GM18502 (cell line): ENCODE data around the gene PGAM2.
"Not testable (repeated sequence)": the region's sequence is repeated elsewhere in the genome, so short reads cannot be mapped to it uniquely, and the experiment has no call there.

Experiments used
- ATAC-seq: cut with Tn5 transposase; IDR thresholded peaks from one replicate; pipeline ENCODE4 v1.9.1; 2021; ENCODE audit warnings: mild to moderate bottlenecking; ENCODE audit not compliant: unreplicated experiment, poor library complexity

The PGAM2 gene

DNA sequence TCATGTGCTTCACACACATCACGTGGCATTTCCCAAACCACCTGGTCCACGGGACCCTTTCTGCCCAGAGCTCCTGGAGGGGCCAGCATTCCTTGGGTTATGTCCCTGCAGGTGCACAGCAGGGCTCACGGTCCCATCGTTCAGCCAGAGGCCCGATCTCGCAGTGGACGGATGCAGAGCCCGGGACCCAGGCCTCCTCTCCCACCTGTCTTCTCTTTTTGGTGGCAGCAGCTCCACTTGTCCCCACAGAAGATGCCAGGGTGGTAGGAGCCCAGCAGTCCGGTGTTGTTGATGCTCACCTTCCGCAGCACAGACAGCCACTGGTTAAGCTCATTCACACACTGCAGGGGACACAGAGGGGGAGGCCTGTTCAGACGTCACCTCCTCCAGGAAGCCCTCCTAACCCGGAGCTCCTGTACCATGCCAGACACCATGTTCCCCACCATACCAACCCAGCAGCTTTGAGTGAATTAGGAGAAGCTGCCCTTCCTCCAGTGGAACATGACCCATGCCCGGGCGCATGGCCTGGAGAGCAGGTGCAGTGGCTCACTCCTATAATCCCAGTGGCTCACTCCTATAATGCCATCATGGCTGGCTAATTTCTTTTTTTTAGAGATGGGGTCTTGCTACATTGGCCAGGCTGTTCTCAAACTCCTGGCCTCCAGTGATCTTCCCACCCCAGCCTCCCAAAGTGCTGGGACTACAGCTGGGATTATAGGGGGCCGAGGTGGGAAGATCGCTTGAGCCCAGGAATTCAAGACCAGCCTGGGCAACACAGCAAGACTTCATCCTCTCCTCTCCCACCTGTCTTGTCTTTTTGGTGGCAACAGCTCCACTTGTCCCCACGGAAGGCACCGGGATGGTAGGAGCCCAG is 31.2 kb downstream of the PGAM2 start:
- ATAC-seq: not testable (repeated sequence)

DNA sequence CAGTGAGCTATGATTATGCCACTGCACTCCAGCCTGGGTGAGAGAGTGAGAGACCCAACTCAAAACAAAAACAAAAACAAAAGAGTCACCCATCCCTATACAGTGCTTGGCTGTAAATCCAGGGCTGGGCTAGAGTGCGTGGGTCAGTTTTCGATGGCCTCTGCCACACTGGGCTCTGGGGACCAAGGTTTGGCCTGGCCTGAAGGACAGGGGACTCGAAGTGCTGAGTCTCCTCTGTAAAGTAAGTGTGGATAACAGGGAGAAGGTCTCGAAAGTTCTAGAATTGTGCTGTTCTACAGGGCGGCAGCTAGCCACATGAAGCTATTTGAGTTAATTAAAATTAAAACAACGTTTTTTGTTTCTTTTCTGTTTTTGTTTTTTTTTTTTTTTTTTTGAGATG is 33.3 kb downstream of the PGAM2 start:
- not testable (repeated sequence) for ATAC-seq

DNA sequence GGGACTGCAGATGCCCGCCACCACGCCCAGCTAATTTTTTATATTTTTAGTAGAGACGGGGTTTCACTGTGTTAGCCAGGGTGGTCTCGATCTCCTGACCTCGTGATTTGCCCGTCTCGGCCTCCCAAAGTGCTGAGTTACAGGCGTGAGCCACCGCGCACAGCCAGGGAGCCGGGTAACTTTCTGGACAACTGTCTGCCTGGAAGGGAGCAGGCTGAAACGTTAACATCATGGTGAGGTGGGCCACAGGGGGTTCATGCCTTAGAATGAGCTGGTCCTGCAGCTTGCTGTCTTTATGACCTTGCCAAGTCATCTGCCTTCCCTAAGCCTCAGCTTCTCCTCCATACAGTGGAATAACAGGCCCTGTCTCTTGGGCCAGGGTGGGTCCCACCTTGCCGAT is 34.0 kb downstream of the PGAM2 start:
- ATAC-seq: not testable (repeated sequence)

DNA sequence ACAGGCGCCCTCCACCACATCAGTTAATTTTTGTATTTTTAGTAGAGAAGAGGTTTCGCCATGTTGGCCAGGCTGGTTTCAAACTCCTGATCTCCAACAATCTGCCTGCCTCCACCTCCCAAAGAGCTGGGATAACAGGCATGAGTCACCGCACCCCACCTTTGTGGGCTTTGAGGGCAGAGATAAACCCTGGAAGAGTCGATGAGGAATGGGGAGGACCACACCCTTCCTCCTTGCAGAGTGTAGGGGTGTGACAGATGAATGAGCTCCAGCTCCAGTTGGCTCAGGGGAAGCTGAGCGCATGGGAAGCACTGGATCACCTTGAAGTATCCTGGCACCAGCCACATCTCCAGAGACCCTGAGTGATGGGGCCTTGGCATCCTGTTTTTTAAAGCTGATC is 35.3 kb downstream of the PGAM2 start:
- not testable (repeated sequence) for ATAC-seq

DNA sequence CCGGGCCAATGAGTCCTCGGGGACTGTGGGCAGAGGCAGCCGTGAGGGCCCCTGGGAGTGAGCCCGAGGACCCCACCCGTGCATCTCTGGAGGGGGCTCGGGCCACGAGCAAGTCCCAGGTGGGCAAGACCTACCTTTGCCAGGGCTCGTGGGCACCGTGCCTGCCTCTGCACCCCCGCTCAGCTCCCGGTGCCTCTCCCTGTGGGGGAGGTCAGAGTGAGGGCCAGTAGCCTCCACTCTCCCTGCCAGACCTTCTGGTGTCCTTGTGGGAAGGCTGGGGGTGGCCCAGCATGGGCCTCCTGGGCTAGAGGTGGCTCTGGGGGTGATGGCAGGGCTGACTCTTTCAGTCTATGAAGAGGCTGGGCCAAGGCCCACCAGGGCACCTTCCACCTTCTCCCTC is 35.9 kb downstream of the PGAM2 start:
- ATAC-seq: not testable (repeated sequence)

DNA sequence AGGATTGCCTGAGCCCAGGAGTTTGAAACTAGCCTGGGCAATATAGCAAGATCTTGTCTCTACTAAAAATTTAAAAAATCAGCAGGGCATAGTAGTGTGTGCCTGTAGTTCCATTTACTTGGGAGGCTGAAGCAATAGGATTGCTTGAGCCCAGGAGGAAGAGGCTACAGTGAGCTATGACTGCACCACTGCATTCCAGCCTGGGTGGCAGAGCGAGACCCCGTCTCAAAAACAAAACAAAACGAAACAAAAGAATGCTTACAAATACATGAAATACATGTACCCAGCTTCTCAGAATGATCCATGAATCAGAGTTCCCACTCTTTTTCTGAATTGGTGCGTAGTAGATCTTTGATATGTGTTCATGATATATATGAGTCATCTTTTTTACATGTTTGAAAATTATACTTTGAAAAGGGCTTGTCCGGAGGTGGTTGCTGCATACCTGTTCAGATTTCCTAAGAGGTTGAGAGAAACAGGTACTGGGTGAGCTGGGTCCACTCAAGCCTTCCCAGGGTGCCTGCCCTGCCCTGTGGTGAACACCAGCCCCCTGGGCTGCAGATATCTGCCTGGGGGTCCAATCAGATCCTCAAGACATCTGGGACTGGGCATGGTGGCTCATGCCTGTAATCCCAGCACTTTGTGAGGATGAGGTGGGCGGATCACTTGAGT is 42.4 kb downstream of the PGAM2 start:
- ATAC-seq: not testable (repeated sequence)

DNA sequence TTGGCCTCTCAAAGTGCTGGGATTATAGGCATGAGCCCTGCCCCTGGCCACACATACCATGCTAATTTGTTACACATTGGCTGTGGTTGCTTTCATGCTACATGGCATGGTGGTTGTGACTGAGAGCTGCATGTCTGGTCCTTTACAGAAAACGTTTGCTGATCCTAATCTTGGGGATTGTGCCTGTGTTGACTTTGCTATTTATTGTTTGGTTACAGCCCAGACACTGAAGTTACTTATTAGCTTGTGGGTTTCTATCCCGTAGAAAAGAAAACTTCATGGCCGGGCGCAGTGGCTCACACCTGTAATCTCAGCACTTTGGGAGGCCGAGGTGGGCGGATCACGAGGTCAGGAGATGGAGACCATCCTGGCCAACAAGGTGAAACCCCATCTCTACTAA is 43.3 kb downstream of the PGAM2 start:
- not testable (repeated sequence) for ATAC-seq

DNA sequence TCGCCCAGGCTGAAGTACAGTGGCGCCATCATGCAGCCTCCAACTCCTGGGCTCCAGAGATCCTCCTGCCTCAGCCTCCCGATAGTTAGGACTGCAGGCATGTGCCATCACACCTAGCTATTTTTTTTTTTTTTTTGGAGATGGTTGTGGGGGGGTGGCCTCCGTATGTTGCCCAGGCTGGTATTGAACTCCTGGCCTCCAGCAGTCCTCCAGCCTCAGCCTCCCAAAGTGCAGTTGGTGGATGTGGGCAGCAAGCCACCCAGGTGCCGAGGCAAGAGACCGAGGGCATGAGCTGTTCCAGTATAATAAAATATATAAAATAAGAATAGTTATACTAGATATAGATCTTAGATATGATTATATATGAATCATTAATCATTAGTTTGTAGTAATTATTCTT is 45.5 kb downstream of the PGAM2 start:
- not testable (repeated sequence) for ATAC-seq

DNA sequence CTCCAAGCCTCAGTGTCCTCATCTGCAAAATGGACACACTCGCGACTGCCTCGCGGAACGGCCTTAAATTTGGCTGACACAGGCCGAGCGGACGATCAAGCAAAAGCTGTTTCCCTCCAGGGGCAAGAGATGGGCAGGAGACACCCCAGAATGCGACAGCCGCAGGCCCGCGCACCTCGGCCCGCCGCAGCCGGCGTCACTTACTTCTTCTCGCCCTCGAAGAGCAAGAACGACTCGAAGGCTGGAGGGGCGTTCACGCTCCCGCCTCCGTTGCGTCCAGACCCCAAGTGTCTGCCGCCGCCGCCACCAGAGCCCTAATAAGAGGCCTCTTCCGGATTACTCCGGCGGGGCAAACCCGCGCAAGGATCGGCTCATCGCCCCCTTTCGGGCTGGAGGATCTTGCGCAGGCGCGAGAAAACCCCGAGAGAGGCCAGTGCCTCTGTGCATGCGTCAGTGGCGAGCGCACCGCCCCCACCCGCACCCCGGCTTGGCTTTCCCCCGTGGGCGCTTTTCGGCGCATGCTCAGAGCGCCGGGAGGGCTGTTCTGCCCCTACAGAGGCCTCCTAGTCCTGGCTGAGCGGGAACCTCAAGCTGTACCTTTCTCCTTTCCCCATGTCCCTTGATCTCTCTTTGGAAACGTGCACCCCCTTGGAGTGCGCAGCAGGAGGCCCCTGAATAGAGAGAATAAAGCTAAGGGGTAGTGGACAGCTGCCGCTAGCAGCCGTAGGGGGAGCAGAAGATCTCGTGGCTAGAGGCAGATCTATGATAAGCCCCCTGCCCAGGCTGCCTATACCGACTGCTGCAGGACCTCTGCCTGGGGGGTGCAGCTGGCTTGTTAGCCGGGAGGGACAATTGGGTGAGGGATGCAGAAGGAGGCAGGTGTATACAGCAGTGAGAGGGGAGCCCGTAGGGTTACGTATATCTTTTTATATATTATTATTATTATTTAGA is 46.2 kb downstream of the PGAM2 start:
- peak; percentile 97 for ATAC-seq

DNA sequence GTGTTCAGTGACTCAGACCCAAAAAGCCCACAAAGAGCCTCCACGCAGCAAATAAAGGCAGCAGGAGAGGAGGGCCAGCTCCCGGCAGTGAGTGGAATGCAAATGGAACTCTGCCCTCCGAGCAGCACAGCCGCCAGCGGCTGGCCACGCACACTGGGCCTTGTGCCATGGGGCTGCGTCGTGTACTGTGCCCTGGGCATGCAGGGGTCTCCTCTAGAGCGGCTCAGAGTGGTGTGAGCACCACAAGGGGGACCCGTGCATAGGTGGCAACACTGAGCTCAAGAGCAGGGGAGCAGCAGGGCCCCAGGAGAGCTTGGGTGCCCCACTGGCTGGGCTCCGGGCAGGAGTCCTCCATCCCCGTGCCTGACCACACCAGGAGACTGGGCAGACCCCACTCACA is 50.3 kb downstream of the PGAM2 start:
- not testable (repeated sequence) for ATAC-seq
